ENCODE results near the gene ARHGAP15.

DNA sequence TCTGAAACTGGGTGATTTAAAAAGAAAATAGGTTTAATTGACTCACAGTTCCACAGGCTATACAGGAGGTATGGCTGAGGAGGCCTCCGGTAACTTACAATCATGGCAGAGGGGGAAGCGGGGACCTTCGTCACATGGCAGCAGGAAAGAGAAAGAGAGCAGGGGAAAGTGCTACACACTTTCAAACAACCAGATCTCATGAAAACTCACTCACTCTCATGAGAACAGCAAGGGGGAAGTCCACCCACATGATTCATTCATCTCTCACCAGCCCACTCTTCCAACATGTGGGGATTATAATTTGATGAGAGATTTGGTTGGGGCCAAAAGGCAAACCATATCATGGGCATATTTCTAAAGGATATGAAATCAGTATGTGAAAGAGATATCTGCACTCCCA, 12.0 kb upstream of the ARHGAP15 start:
- TF ChIP-seq, protein P1, sequence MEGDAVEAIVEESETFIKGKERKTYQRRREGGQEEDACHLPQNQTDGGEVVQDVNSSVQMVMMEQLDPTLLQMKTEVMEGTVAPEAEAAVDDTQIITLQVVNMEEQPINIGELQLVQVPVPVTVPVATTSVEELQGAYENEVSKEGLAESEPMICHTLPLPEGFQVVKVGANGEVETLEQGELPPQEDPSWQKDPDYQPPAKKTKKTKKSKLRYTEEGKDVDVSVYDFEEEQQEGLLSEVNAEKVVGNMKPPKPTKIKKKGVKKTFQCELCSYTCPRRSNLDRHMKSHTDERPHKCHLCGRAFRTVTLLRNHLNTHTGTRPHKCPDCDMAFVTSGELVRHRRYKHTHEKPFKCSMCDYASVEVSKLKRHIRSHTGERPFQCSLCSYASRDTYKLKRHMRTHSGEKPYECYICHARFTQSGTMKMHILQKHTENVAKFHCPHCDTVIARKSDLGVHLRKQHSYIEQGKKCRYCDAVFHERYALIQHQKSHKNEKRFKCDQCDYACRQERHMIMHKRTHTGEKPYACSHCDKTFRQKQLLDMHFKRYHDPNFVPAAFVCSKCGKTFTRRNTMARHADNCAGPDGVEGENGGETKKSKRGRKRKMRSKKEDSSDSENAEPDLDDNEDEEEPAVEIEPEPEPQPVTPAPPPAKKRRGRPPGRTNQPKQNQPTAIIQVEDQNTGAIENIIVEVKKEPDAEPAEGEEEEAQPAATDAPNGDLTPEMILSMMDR (IDR thresholded peaks at IDR 0.05; ENCODE audit: low read length), result no peak
- TF ChIP-seq EZH2phosphoT487 (IDR thresholded peaks at IDR 0.05; ENCODE audit: low read length), result no peak

All from MM.1S (cell line).